Activated CD4-positive, alpha-beta T cell treated with anti-CD3 and anti-CD28 coated beads, Interleukin-2, amount 50 U/mL, for 4 hours (primary cell): Measurements from ENCODE around the gene EMX1.

Source experiments
- DNase-seq, 2 experiments: peaks; one replicate each; pipeline ENCODE4 v3.0.0-alpha.2; 2020

EMX1 gene

GRCh38 chr2:72926368-72926767 lies 9.0 kb downstream of the EMX1 start:
- DNase-seq: no peak

- DNase-seq: no peak
These were observed 9.6 kb downstream of the EMX1 start for GRCh38 chr2:72926811-72927465.

GRCh38 chr2:72927619-72928550 lies 10.6 kb downstream of the EMX1 start:
- DNase-seq: no peak

GRCh38 chr2:72929010-72929409 lies 11.7 kb downstream of the EMX1 start:
- DNase-seq: no peak

GRCh38 chr2:72931280-72931910 lies 14.1 kb downstream of the EMX1 start:
- DNase-seq: no peak

GRCh38 chr2:72932045-72932740 lies 14.9 kb downstream of the EMX1 start:
- no peak for DNase-seq

GRCh38 chr2:72932805-72933204 lies 15.5 kb downstream of the EMX1 start:
- no peak for DNase-seq

GRCh38 chr2:72933207-72933606 lies 15.9 kb downstream of the EMX1 start:
- DNase-seq: no peak

GRCh38 chr2:72933646-72934151 lies 16.4 kb downstream of the EMX1 start:
- DNase-seq: no peak

GRCh38 chr2:72934683-72935610 lies 17.6 kb downstream of the EMX1 start:
- no peak for DNase-seq

GRCh38 chr2:72935611-72935957 lies 18.3 kb downstream of the EMX1 start:
- DNase-seq: no peak

GRCh38 chr2:72936660-72937355 lies 19.5 kb downstream of the EMX1 start:
- no peak for DNase-seq

GRCh38 chr2:72937356-72937669 lies 20.0 kb downstream of the EMX1 start:
- no peak for DNase-seq

- no peak for DNase-seq
These were observed 21.1 kb downstream of the EMX1 start for GRCh38 chr2:72938455-72938854.

GRCh38 chr2:72940361-72940760 lies 23.0 kb downstream of the EMX1 start:
- no peak for DNase-seq

- no peak for DNase-seq
These were observed 23.5 kb downstream of the EMX1 start for GRCh38 chr2:72940786-72941185.

- DNase-seq: no peak
These were observed 25.0 kb downstream of the EMX1 start for GRCh38 chr2:72942293-72942692.

- DNase-seq: no peak
These were observed 25.6 kb downstream of the EMX1 start for GRCh38 chr2:72942881-72943418.

- DNase-seq: no peak
These were observed 26.4 kb downstream of the EMX1 start for GRCh38 chr2:72943540-72944395.

- DNase-seq: no peak
These were observed 27.6 kb downstream of the EMX1 start for GRCh38 chr2:72944804-72945449.
